ENCODE measurements around the gene IAH1.

Gene IAH1, protein sequence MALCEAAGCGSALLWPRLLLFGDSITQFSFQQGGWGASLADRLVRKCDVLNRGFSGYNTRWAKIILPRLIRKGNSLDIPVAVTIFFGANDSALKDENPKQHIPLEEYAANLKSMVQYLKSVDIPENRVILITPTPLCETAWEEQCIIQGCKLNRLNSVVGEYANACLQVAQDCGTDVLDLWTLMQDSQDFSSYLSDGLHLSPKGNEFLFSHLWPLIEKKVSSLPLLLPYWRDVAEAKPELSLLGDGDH

DNA sequence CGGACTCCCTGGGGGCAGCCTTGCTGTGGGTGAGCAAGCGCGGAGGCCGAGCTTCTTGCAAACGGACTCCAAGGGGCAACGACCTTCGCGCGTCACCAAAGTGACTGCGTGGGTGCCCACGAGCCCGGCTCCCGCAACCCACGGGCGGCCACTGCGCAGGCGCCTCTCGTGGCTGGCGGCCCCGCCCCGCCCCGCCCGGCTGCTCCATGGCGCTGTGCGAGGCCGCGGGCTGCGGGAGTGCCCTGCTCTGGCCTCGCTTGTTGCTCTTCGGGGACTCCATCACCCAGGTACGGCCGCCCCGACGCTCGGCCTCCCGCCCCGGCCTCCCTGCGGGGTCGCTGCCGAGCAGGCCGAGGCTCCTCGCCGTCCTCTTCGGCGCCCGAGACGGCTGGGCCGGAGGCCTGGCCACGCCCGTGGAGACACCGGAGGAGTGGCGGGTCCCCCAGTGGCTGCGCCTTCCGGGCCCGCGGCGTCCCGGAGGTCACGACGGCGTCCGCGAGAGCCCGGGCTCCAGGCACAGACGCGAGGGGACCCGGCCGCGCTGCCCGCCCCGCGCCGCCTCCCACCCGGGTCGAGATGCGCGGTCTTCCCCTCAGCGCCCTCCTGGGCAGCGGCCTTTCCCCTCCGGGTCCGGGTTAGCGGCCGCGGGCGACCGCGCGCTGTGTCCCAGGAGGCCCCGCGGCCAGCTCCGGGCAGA lies at the start of gene IAH1:
Gene IAH1, plus strand, starts transcription at position 191 of the 697 bp plus-strand sequence. Its CDS starts 16 bp downstream, at position 207.
- DNase-seq, result no peak

- DNase-seq, result no peak
Observed at GRCh38 chr2:9428965-9429577, 45.3 kb upstream of the IAH1 start.

GRCh38 chr2:9430316-9431293 lies 43.7 kb upstream of the IAH1 start:
- DNase-seq, result no peak

DNA sequence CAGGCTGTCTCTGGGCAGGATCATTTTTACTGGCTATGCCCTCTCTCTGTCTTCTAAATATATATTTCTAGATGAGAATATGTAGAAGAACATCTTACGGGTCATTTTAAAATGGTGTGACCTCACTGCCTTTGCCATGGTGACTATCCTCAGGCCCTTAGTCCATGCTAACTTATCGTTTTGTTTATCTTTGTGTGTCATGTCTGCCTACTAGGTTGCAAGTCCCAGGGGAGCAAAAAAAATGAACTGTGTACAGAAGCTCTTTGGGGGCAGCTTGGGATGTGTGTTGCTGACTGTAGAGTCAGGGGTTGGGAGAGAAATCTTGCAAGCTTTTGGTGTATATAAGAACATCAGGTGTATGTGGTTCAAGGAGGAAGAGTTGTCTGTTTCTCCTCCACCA lies 39.9 kb upstream of the IAH1 start:
- DNase-seq, result no peak

DNA sequence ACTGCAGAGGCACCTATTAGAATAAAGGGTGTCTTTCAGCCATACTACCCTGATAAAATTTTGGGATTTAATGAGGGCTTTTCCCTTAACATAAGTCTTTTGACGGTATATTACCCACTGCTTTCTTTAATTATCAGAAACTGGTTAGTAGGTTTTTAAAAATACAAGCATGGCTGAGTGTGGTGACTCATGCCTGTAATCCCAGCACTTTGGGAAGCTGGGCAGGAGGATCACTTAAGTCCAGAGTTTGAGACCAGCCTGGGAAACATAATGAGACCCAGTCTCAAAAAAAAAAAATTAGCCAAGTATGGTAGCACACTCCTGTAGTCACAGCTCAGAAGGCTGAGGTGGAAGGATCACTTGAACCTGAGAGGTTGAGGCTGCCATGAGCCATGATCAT lies 34.8 kb upstream of the IAH1 start:
- no peak for DNase-seq

GRCh38 chr2:9440058-9440727 lies 34.2 kb upstream of the IAH1 start:
- DNase-seq, result no peak

- no peak for DNase-seq
Observed at GRCh38 chr2:9441556-9441955, 32.8 kb upstream of the IAH1 start.

DNA sequence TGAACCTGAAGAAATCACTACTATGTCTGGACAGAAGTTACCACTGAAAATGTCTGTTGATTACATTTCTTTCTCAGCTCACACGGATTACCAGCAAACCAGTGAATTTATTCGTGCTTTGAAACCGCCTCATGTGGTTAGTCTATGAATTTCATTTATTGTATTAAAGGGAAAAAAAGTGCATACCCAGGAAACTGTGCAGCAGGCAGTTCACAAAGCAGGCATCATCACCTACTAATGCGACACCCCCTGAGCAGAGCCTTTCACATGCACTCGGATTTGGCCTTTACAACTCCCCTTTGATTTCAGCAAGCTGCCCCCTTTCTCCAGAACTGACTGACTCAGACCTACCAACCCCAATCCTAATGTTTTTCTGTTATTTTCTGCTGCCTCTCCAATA lies 30.8 kb upstream of the IAH1 start:
- DNase-seq, result peak; percentile 23

DNA sequence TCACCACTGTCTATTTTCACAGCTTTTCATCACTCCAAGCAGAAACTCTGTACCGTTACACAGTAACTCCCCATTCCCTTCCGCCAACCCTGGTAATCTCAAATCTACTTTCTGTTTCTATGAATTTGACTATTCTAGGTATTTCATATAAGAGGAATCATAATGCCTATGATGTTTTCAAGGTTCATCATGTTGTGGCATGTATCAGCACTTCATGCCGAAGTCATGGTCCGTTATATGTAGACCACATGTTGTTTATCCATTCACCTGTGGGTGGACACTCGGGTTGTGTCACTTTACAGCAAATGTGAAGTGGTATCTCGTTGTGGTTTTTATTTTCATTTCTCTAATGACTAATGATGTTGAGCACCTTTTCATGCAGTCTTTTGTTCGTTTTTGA lies 29.3 kb upstream of the IAH1 start:
- DNase-seq, result peak; percentile 10

GRCh38 chr2:9451231-9451630 lies 23.1 kb upstream of the IAH1 start:
- no peak for DNase-seq

- no peak for DNase-seq
Observed at GRCh38 chr2:9460441-9461017, 13.8 kb upstream of the IAH1 start.

DNA sequence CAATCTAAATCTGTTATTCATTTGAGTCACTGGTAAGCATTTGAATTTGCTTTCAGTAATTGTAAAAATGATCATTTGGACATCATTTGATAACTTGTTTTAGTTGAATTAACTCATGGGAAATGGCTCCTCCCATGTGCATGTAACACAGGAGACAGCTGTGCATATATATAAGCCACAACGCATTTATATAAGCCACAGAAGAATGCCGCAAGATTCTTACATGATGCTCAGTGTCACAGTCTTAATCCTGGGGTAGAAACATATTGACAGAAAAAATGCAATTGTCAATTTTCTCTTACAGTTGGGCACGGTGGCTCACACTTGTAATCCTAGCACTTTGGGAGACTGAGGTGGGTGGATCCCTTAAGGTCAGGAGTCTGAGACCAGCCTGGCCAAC lies 13.3 kb upstream of the IAH1 start:
- no peak for DNase-seq

DNA sequence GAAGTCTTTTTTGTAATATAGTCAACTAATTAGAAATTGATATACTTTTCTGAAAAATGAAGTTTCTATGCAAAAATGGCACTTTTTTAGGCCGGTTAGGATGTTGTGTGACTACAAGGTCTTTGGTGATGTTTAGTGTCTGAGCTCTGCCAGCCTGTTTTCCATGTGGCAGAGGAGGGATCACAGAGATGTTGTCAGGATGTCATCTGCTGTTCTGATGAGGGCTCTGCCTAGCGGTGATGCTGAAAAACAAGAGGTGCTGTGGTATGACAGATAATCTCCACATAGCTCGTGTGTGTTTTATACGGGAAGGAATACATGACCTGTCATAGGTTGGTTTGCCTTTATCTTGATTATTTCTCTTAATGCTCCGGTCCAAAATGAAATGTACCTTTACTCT lies 12.0 kb upstream of the IAH1 start:
- no peak for DNase-seq

DNA sequence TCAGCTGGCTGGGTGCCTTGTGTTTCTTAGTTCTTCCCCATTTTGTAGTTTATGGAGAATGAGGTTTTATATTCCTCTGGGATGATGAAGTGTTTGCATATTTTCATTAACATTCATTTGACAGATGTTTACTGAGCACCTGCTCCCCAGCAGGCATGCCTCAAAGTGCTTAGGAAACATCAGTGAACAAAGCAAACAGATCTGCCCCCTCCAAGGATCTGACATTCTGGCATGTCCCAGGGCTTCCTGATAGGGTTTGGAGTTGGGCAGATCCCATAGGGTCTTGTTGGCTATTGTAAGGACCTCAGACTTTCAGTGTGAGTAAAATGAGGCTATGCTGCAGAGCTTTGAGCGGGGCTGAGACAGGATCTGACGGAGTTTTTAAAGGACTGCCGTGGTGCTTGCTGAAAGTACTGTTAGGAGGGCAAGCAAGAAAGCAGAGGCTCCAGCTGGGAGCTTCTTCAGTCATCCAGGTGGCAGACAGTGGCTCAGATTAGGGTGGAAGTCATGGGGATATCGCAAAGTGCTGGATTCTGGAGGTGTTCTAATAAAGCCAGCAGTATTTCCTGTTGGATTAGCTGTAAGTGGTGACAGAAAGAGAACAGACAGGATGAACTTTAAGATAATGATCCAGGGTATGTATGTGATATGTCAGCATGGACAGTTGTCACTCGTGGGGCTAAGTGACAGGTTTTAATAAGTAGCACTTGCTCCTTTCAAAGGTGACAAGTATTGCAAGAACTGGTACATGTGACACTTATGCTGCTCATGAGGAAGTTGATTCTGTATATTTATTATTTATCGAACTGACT lies 11.3 kb upstream of the IAH1 start:
- DNase-seq, result peak; percentile 56

DNA sequence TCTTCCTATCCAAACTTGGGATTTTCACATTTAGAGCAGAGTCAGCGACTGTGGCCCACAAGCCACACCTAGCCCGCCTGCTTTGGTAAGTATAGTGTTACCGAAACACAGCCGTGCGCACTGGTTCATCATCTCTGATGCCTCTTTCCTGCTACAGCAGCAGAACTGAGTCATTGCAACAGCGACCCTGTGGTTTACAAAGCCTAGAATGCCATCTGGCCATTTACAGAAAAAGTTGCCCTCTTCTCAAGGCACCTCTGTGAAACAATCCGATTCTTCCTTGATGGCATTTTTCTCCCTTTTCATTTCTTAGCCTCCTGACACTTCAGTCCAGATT lies 10.7 kb upstream of the IAH1 start:
- no peak for DNase-seq

GRCh38 chr2:9465170-9465569 lies 9.2 kb upstream of the IAH1 start:
- no peak for DNase-seq

DNA sequence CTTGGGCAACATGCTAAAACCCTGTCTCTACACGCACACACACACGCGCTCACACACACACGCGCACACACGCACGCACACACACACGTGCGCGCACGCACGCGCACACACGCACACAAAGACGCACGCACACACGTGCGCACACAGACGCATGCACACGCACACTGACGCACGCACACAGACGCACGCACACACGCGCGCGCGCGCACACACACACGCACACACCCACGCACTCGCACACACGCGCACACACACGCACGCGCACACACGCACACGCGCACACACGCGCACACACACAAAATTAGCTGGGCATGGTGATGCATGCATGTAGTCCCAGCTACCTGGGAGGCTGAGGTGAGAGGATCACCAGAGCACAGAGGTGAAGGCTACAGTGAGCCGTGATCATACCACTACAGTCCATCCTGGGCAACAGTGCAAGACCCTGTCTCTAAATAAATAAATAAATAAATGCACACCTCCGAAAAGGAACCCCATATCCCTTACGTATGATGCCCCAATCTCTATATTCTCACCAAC lies 8.1 kb upstream of the IAH1 start:
- DNase-seq, result no peak

- peak; percentile 79 for DNase-seq
Observed at GRCh38 chr2:9467687-9468086, 6.7 kb upstream of the IAH1 start.

DNA sequence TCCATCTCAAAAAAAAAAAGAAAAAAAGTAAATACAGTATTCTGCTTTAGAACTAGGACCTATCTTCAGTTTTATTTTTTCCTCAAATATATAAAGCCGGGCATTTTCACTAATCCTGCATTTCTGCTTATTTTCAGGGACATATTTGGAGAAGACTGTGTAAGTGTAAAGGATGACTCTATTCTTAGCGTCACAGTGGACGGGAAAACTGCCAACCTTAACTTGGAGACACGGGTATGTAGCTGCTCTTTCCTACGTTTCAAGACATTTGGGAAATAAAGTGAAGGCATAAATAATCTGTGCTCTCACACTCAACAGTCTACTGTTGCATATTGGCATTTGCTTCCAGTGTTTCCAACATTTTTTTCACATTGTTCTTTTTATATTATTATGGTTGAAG lies 3.1 kb upstream of the IAH1 start:
- no peak for DNase-seq

GRCh38 chr2:9472511-9472910 lies 1.8 kb upstream of the IAH1 start:
- no peak for DNase-seq

GRCh38 chr2:9473308-9473984 lies 905 bp upstream of the IAH1 start:
- no peak for DNase-seq

All from DMS79 (cell line).